HepG2 (cell line): ENCODE results near the gene EIF4G1. TPM values are rescaled to one million over a fixed set of nuclear protein-coding genes. Genes with fewer than 3 reads are reported as not detected.

Experiments used
- ARNTL ChIP-seq: sonication (generic); formaldehyde crosslinking; IDR thresholded peaks from 2 replicates; pipeline ENCODE4 v1.4.0; 2020; ENCODE audit warnings: mild to moderate bottlenecking, missing genetic modification reagents
- CEBPZ ChIP-seq: IDR thresholded peaks from 2 replicates; pipeline ENCODE4 v1.6.1; 2012; ENCODE audit warnings: low read length, improper control_type of control experiment
- CHCHD3 ChIP-seq: sonication (generic); formaldehyde crosslinking; IDR thresholded peaks from 2 replicates; pipeline ENCODE4 v1.8.0; 2022; ENCODE audit warnings: mild to moderate bottlenecking, missing genetic modification reagents, moderate library complexity
- DZIP1 ChIP-seq: sonication (generic); formaldehyde crosslinking; IDR thresholded peaks from 2 replicates; pipeline ENCODE4 v1.5.0; 2020; ENCODE audit warnings: mild to moderate bottlenecking, missing genetic modification reagents
- FOXA3 ChIP-seq: IDR thresholded peaks from 2 replicates; pipeline ENCODE4 v1.6.1; 2016; ENCODE audit warnings: missing genetic modification reagents, missing compliant biosample characterization
- HCFC1 ChIP-seq: fragments of 150-350 bp; IDR thresholded peaks from 2 replicates; pipeline ENCODE4 v1.6.1; 2014; ENCODE audit warnings: low read depth, low read length
- KDM6A ChIP-seq: IDR thresholded peaks from 2 replicates; pipeline ENCODE4 v1.6.1; 2016; ENCODE audit warnings: low read depth
- PHF21A ChIP-seq: sonication (generic); formaldehyde crosslinking; IDR thresholded peaks from 2 replicates; pipeline ENCODE4 v1.5.0; 2020; ENCODE audit warnings: mild to moderate bottlenecking, missing genetic modification reagents
- SIN3B ChIP-seq: fragments of 150-350 bp; IDR thresholded peaks from 2 replicates; pipeline ENCODE4 v1.6.1; 2014; ENCODE audit warnings: low read length
- ZC3H13 ChIP-seq: sonication (generic); formaldehyde crosslinking; IDR thresholded peaks from 2 replicates; pipeline ENCODE4 v1.8.1; 2023; ENCODE audit warnings: mild to moderate bottlenecking, missing genetic modification reagents, moderate library complexity
- ZNF34 ChIP-seq: sonication (generic); formaldehyde crosslinking; IDR thresholded peaks from 2 replicates; pipeline ENCODE4 v1.4.0; 2020; ENCODE audit warnings: mild to moderate bottlenecking, missing genetic modification reagents, borderline replicate concordance
- ZNF567 ChIP-seq: sonication (generic); formaldehyde crosslinking; IDR thresholded peaks from 2 replicates; pipeline ENCODE4 v1.8.1; 2023; ENCODE audit warnings: mild to moderate bottlenecking, missing genetic modification reagents, borderline replicate concordance
- polyA plus RNA-seq, 8 experiments: library from polyadenylated mRNA; depleted of rRNA in 3 of 8; stranded (reverse) in 7 of 8; unstranded in 1 of 8; fragments of >200 nt; fragmentation: Illumina TruSeq in 4 of 8; extraction: Trizol in 4 of 8; gene quantifications; 2 replicates each; pipeline versions ENCODE4 v1.2.1 to v1.2.3, GENCODE V29; 2011 to 2016; ENCODE audit warnings: low read depth in 4 of 8, missing spikeins in 1 of 8, mixed read lengths in 1 of 8; ENCODE audit not compliant: insufficient read depth in 1 of 8
- total RNA-seq, 5 experiments: library from RNA; depleted of rRNA; stranded (reverse); fragments of >200 nt; fragmentation: Illumina TruSeq; extraction: Trizol; gene quantifications; 2 replicates each; pipeline ENCODE4 v1.2.3, GENCODE V29; 2016; ENCODE audit warnings: low read depth in 1 of 5
- TF ChIP-seq, protein P1 (sequence below): sonication (generic); formaldehyde crosslinking; IDR thresholded peaks from 2 replicates; pipeline ENCODE4; 2020; ENCODE audit warnings: missing genetic modification reagents, mild to moderate bottlenecking, borderline replicate concordance
- TF ChIP-seq, protein P2 (sequence below): fragments of 450-650 bp; IDR thresholded peaks from 2 replicates; pipeline ENCODE4 v1.6.1; 2017
- TF ChIP-seq, protein P3 (sequence below): sonication (generic); formaldehyde crosslinking; IDR thresholded peaks from 2 replicates; pipeline ENCODE4 v1.4.0; 2020; ENCODE audit warnings: missing genetic modification reagents
- TF ChIP-seq, protein P4 (sequence below): sonication (generic); formaldehyde crosslinking; IDR thresholded peaks from 2 replicates; pipeline ENCODE4 v1.4.0; 2020; ENCODE audit warnings: missing genetic modification reagents

EIF4G1 gene
- total and polyA plus RNA-seq, 2 of the 13 experiments (the other 11 are each of a cell fraction or from before 2014, with no cell fraction given): 208 to 213 TPM

GRCh38 chr3:184377882-184378445 is 63.6 kb downstream of the EIF4G1 start, which contains the start of gene THPO (continued):
- TF ChIP-seq CEBPZ (no peak), FOXA3 (CRISPR knock-in tag) (0 out of 2 replicates have a peak, but pooled peaks have one; percentile 33), ZNF34 (0 out of 2 replicates have a peak, but pooled peaks have one; percentile 60), CHCHD3 (peak; percentile 59; the same call in 1 of the 2 replicates), ARNTL (CRISPR knock-in tag) (peak; percentile 77; the same call in 1 of the 2 replicates), HCFC1 (0 out of 2 replicates have a peak, but pooled peaks have one; percentile 18), KDM6A (CRISPR knock-in tag) (0 out of 2 replicates have a peak, but pooled peaks have one; percentile 11), ZC3H13 (CRISPR knock-in tag) (0 out of 2 replicates have a peak, but pooled peaks have one; percentile 49), ZNF567 (peak; percentile 35; the same call in 1 of the 2 replicates), SIN3B (0 out of 2 replicates have a peak, but pooled peaks have one; percentile 23), PHF21A (peak; percentile 70; the same call in 1 of the 2 replicates), DZIP1 (CRISPR knock-in tag) (peak; percentile 32; the same call in 1 of the 2 replicates)
- TF ChIP-seq, protein P1, sequence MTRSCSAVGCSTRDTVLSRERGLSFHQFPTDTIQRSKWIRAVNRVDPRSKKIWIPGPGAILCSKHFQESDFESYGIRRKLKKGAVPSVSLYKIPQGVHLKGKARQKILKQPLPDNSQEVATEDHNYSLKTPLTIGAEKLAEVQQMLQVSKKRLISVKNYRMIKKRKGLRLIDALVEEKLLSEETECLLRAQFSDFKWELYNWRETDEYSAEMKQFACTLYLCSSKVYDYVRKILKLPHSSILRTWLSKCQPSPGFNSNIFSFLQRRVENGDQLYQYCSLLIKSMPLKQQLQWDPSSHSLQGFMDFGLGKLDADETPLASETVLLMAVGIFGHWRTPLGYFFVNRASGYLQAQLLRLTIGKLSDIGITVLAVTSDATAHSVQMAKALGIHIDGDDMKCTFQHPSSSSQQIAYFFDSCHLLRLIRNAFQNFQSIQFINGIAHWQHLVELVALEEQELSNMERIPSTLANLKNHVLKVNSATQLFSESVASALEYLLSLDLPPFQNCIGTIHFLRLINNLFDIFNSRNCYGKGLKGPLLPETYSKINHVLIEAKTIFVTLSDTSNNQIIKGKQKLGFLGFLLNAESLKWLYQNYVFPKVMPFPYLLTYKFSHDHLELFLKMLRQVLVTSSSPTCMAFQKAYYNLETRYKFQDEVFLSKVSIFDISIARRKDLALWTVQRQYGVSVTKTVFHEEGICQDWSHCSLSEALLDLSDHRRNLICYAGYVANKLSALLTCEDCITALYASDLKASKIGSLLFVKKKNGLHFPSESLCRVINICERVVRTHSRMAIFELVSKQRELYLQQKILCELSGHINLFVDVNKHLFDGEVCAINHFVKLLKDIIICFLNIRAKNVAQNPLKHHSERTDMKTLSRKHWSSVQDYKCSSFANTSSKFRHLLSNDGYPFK (CRISPR knock-in tag): peak; percentile 70; the same call in 1 of the 2 replicates
- TF ChIP-seq, protein P2, sequence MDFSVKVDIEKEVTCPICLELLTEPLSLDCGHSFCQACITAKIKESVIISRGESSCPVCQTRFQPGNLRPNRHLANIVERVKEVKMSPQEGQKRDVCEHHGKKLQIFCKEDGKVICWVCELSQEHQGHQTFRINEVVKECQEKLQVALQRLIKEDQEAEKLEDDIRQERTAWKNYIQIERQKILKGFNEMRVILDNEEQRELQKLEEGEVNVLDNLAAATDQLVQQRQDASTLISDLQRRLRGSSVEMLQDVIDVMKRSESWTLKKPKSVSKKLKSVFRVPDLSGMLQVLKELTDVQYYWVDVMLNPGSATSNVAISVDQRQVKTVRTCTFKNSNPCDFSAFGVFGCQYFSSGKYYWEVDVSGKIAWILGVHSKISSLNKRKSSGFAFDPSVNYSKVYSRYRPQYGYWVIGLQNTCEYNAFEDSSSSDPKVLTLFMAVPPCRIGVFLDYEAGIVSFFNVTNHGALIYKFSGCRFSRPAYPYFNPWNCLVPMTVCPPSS: no peak
- TF ChIP-seq, protein P3, sequence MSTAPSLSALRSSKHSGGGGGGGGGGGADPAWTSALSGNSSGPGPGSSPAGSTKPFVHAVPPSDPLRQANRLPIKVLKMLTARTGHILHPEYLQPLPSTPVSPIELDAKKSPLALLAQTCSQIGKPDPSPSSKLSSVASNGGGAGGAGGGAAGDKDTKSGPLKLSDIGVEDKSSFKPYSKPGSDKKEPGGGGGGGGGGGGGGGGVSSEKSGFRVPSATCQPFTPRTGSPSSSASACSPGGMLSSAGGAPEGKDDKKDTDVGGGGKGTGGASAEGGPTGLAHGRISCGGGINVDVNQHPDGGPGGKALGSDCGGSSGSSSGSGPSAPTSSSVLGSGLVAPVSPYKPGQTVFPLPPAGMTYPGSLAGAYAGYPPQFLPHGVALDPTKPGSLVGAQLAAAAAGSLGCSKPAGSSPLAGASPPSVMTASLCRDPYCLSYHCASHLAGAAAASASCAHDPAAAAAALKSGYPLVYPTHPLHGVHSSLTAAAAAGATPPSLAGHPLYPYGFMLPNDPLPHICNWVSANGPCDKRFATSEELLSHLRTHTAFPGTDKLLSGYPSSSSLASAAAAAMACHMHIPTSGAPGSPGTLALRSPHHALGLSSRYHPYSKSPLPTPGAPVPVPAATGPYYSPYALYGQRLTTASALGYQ (CRISPR knock-in tag): 0 out of 2 replicates have a peak, but pooled peaks have one; percentile 39
- TF ChIP-seq, protein P4, sequence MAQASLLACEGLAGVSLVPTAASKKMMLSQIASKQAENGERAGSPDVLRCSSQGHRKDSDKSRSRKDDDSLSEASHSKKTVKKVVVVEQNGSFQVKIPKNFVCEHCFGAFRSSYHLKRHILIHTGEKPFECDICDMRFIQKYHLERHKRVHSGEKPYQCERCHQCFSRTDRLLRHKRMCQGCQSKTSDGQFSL (CRISPR knock-in tag): 0 out of 2 replicates have a peak, but pooled peaks have one; percentile 55
